Stomach smooth muscle (tissue), 2 donors: ENCODE results near the gene CCDC178.
"Not testable (repeated sequence)": the region's sequence is repeated elsewhere in the genome, so short reads cannot be mapped to it uniquely, and the experiment has no call there.

Experiments used
- H3K27ac ChIP-seq: one replicate; pipeline ENCODE4 v1.7.0; 2013; ENCODE audit warnings: mild to moderate bottlenecking, low read length, inconsistent platforms
- H3K27me3 ChIP-seq, 2 donors: one replicate each; pipeline ENCODE4 v1.7.0; 2013; ENCODE audit warnings: low read length in 2 of 2; ENCODE audit not compliant: insufficient read depth in 2 of 2, control insufficient read depth in 1 of 2
- H3K36me3 ChIP-seq, 2 donors: one replicate each; pipeline ENCODE4 v1.7.0; 2013; ENCODE audit warnings: low read length in 2 of 2; ENCODE audit not compliant: control insufficient read depth in 2 of 2, insufficient read depth in 2 of 2
- H3K4me1 ChIP-seq: one replicate; pipeline ENCODE4 v1.7.0; 2013; ENCODE audit warnings: low read length; ENCODE audit not compliant: control insufficient read depth, insufficient read depth
- H3K4me3 ChIP-seq, 2 donors: one replicate each; pipeline ENCODE4 v1.7.0; 2013; ENCODE audit warnings: low read length in 2 of 2
- H3K9ac ChIP-seq, 2 donors: one replicate each; pipeline ENCODE4 v1.7.0; 2013; ENCODE audit warnings: low read length in 2 of 2, mild to moderate bottlenecking in 1 of 2
- H3K9me3 ChIP-seq, 2 donors: one replicate each; pipeline ENCODE4 v1.7.0; 2013; ENCODE audit warnings: low read length in 2 of 2; ENCODE audit not compliant: control insufficient read depth in 2 of 2
- donor health status: healthy.
- donor health status: Pancreatic carcinoma.

The CCDC178 gene

DNA sequence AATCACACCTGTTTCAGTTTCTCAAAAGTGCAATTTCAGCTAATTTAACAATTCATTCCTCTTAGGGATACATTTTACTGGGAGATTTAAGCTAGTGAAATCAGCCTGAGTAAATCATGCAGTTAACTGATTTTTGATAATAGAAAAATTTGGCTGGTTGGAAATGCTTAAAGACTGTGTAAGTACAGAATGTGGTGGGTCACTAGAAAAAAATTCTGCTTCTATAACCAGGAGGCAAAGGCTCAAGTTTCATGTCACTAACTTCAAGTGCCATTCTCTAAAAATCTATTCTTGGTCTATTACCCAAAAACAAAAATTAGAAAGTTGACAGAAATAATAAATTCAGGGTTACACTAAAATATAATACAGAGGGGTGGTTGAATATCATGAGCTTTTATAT lies 271.3 kb downstream of the CCDC178 start:
- H3K9me3 ChIP-seq, result no peaks in the 10 kb centered on the region
- H3K36me3 ChIP-seq, result no peaks in the 10 kb centered on the region
- no peak overlapping the region for H3K27ac ChIP-seq
- no peak overlapping the region for H3K9ac ChIP-seq
- H3K27me3 ChIP-seq, result no peaks in the 10 kb centered on the region
- no peak overlapping the region for H3K4me3 ChIP-seq
- H3K4me1 ChIP-seq, result no peaks in the 10 kb centered on the region

- not testable (repeated sequence) for H3K9me3 ChIP-seq, H3K4me3 ChIP-seq, H3K9ac ChIP-seq, H3K4me1 ChIP-seq, H3K36me3 ChIP-seq, H3K27ac ChIP-seq, H3K27me3 ChIP-seq
Measured at GRCh38 chr18:33164121-33164520, 276.4 kb downstream of the CCDC178 start.

GRCh38 chr18:33161131-33161530 lies 279.4 kb downstream of the CCDC178 start:
- H3K4me3 ChIP-seq, result no peak overlapping the region
- no peak overlapping the region for H3K9ac ChIP-seq
- H3K27ac ChIP-seq, result no peak overlapping the region
- no peaks in the 10 kb centered on the region for H3K36me3 ChIP-seq
- H3K27me3 ChIP-seq, result no peaks in the 10 kb centered on the region
- peaks cover 0 to 3% of the 10 kb centered on the region in 2 donors for H3K9me3 ChIP-seq
- H3K4me1 ChIP-seq, result no peaks in the 10 kb centered on the region

- no peaks in the 10 kb centered on the region for H3K36me3 ChIP-seq
- H3K4me1 ChIP-seq, result no peaks in the 10 kb centered on the region
- peaks cover 0 to 3% of the 10 kb centered on the region in 2 donors for H3K9me3 ChIP-seq
- H3K4me3 ChIP-seq, result no peak overlapping the region
- no peak overlapping the region for H3K9ac ChIP-seq
- no peak overlapping the region for H3K27ac ChIP-seq
- H3K27me3 ChIP-seq, result no peaks in the 10 kb centered on the region
Measured at GRCh38 chr18:33159151-33159550, 281.4 kb downstream of the CCDC178 start.

DNA sequence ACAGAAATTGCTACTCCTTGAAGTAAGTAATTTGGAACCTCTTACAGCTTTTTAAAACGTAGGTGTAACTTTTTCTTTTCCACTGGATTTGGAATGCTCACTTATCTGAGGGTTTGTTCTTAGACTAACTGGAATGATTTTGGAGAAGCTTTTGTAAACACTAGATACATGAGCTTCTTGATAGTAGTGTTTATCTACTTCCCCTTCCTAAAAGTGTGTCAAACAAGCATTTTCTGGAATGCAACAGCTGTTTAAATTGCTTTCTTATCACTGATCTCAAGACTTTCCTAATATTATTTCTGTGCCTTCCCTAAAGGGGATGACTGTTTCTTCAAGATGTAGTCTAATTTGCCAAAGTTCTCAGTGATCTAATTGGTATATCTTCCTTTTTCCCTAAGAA lies 282.6 kb downstream of the CCDC178 start:
- Histone ChIP-seq H3K27ac (no peak overlapping the region), H3K36me3 (no peaks in the 10 kb centered on the region), H3K4me3 (no peak overlapping the region), H3K4me1 (no peaks in the 10 kb centered on the region), H3K27me3 (no peaks in the 10 kb centered on the region), H3K9ac (no peak overlapping the region), H3K9me3 (peaks cover 0 to 3% of the 10 kb centered on the region in 2 donors)

GRCh38 chr18:33156906-33157470 lies 283.5 kb downstream of the CCDC178 start:
- H3K27ac ChIP-seq, result no peak overlapping the region
- H3K36me3 ChIP-seq, result no peaks in the 10 kb centered on the region
- H3K27me3 ChIP-seq, result no peaks in the 10 kb centered on the region
- H3K9ac ChIP-seq, result no peak overlapping the region
- no peaks in the 10 kb centered on the region for H3K4me1 ChIP-seq
- no peaks in the 10 kb centered on the region for H3K9me3 ChIP-seq
- H3K4me3 ChIP-seq, result no peak overlapping the region

GRCh38 chr18:33154049-33154448 lies 286.5 kb downstream of the CCDC178 start:
- Histone ChIP-seq H3K27ac (no peak overlapping the region), H3K36me3 (no peaks in the 10 kb centered on the region), H3K9me3 (no peaks in the 10 kb centered on the region), H3K9ac (no peak overlapping the region), H3K4me3 (no peak overlapping the region), H3K4me1 (no peaks in the 10 kb centered on the region), H3K27me3 (no peaks in the 10 kb centered on the region)

- Histone ChIP-seq H3K9ac (no peak overlapping the region), H3K27ac (no peak overlapping the region), H3K9me3 (no peaks in the 10 kb centered on the region), H3K4me3 (no peak overlapping the region), H3K27me3 (no peaks in the 10 kb centered on the region), H3K4me1 (no peaks in the 10 kb centered on the region), H3K36me3 (no peaks in the 10 kb centered on the region)
Measured at GRCh38 chr18:33152376-33152775, 288.1 kb downstream of the CCDC178 start.

DNA sequence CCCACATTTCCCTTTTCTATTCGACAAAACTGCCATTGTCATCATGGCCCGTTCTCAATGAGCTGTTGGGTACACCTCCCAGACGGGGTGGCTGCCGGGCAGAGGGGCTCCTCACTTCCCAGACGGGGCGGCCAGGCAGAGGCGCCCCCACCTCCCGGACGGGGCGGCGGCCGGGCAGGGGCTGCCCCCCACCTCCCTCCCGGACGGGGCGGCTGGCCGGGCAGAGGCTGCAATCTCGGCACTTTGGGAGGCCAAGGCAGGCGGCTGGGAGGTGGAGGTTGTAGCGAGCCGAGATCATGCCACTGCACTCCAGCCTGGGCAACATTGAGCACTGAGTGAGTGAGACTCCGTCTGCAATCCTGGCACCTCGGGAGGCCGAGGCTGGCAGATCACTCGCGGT lies 292.7 kb downstream of the CCDC178 start:
- not testable (repeated sequence) for H3K9me3 ChIP-seq, H3K27me3 ChIP-seq, H3K4me1 ChIP-seq, H3K9ac ChIP-seq, H3K27ac ChIP-seq, H3K36me3 ChIP-seq, H3K4me3 ChIP-seq

GRCh38 chr18:33146014-33146413 lies 294.5 kb downstream of the CCDC178 start:
- H3K27ac ChIP-seq, result no peak overlapping the region
- no peaks in the 10 kb centered on the region for H3K36me3 ChIP-seq
- no peaks in the 10 kb centered on the region for H3K9me3 ChIP-seq
- no peak overlapping the region for H3K4me3 ChIP-seq
- no peaks in the 10 kb centered on the region for H3K27me3 ChIP-seq
- H3K9ac ChIP-seq, result no peak overlapping the region
- H3K4me1 ChIP-seq, result no peaks in the 10 kb centered on the region

DNA sequence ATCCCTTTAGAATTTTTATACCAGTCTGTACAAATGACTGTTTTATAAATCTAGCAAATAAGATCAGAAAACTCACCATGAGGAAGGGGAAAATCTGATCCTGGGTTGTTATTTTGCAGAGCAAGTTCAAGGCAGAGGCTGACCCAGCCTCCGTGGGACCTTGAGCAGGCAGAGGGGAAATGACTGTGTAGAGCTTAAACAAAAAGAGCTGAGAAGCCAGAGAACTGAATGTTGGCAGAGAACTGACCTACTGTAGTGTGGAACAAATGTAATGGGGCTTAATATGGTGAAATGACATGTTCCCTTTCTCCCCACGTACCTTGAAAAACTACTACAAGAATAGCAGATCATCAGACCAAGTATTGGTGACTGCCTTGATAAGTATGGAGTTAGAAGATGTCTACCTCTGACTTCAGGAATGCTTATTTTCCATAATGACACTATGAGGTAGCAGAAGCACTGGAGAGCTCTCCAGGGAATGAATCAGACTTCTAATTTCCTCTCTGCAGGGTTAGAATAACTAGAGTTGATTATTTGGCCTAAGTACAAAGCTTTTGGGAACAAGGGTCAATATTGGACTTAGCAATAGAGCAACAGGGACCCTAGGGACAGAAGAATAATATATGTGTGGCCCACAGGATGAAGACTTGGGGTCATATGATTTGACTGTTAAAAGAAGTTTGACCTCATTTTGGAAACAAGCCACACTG lies 304.4 kb downstream of the CCDC178 start:
- Histone ChIP-seq H3K27me3 (no peaks in the 10 kb centered on the region), H3K36me3 (no peaks in the 10 kb centered on the region), H3K4me1 (no peaks in the 10 kb centered on the region), H3K9me3 (no peaks in the 10 kb centered on the region), H3K9ac (no peak overlapping the region), H3K27ac (no peak overlapping the region), H3K4me3 (no peak overlapping the region)
